Stimulated activated memory B cell treated with anti-CD40 and anti-IgM and Interleukin-4, amounts not matched to agents 10 μg/mL and 1 μg/mL and 100 μg/mL, for 72 hours (primary cell): Measurements from ENCODE around the gene SLC2A11.
"Not testable (repeated sequence)": the region's sequence is repeated elsewhere in the genome, so short reads cannot be mapped to it uniquely, and the experiment has no call there.

Experiments used
- ATAC-seq: fragments of 150-1000 bp; cut with Tn5 transposase; 2 replicates; pipeline ENCODE4 v1.10.0; 2021
- H3K27ac Mint-ChIP-seq: one replicate; pipeline ENCODE4 v1.8.0; 2022; ENCODE audit warnings: mild to moderate bottlenecking, mixed read lengths
- H3K27me3 Mint-ChIP-seq: one replicate; pipeline ENCODE4 v1.8.0; 2022; ENCODE audit warnings: mixed read lengths
- H3K36me3 Mint-ChIP-seq: one replicate; pipeline ENCODE4 v1.8.0; 2022; ENCODE audit warnings: mixed read lengths
- H3K4me1 Mint-ChIP-seq: one replicate; pipeline ENCODE4 v1.8.0; 2022; ENCODE audit warnings: mixed read lengths
- H3K4me3 Mint-ChIP-seq: one replicate; pipeline ENCODE4 v1.8.0; 2022; ENCODE audit warnings: mild to moderate bottlenecking, moderate library complexity, mixed read lengths
- H3K9me3 Mint-ChIP-seq: one replicate; pipeline ENCODE4 v1.8.0; 2022; ENCODE audit warnings: mixed read lengths

Gene SLC2A11

DNA sequence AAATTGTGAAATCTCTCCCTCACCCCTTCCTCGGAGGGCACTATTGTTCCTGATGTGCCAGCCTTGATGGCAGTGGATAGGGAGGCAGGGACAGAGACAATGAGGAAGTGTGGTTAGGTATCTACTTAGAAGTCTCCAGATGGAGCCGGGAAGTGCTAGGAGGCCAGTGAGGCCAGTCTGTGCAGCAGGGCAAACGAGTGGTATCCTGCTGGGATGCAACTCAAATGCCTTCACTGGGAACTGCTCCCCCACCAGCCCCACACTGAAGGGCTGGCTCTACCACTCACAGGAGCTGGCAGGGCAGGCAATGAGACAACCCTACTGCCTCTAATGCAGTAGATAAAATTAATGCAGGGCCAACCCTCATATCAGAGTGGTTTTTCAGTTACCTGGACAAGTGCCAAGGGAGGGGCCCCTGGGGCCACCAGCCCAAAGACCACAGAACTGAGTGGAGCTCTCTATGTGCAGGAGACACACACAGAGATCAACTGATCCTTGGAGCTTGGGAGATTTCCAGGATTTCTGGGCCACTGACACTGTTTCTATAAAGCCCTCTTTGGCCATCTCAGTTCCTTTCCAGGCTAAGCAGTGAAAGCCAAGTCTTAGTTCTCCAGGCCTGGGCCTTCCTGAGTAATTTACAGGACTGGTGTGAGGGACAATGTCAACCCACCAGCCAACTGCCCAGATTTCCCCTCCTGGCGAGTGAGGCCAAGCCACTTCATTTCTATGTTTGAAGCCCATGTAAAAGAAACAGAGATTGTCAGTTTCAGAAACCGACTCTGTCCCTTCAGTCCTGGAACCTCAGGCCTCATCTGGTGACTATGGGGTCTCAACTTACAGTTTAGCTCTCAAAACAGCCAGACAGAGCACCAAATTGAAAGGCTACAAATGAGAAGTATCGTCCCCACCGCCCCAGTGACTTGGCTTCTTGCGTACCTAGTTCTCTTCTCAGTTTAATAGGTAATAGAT is 40.6 kb downstream of the SLC2A11 start:
- peaks cover 47% of the 10 kb centered on the region for H3K36me3 Mint-ChIP-seq
- H3K27me3 Mint-ChIP-seq: no peaks in the 10 kb centered on the region
- H3K4me3 Mint-ChIP-seq: no peak overlapping the region
- H3K9me3 Mint-ChIP-seq: peaks cover 4% of the 10 kb centered on the region
- H3K4me1 Mint-ChIP-seq: peaks cover 35% of the 10 kb centered on the region
- H3K27ac Mint-ChIP-seq: no peak overlapping the region
- no peak for ATAC-seq

DNA sequence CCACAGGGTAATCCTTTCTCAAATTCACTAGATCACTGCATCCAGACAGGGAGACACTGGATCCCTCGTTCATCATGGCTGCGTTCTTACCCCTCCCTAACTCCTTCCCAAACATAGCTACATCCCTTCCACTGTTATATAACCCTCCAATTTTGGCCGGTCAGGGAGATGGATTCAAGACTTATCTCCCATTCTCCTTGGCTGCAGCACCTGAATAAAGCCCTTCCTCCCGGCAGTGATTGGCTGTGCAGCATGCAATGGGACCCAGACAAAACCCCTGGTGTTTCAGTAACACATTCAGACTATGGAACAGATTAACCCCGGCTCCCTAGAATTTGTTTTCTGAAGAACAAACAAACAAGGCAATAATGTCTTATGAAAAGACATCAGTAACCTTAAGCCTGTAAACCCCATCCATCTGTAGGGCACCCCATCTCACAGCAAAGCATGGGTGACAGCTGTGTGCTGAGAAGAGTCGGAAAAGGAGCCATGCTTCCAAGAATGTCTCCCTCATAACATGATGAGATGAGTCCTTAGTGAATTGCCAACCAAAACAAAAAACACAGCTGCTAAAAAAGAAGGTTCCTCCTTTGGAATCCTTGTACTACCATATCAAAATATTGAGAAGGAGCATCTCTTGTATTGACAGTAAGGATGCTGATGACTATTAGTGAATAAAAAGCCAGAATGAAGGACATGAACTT is 41.5 kb downstream of the SLC2A11 start:
- H3K4me3 Mint-ChIP-seq: no peak overlapping the region
- H3K36me3 Mint-ChIP-seq: peaks cover 49% of the 10 kb centered on the region
- peaks cover 28% of the 10 kb centered on the region for H3K4me1 Mint-ChIP-seq
- no peaks in the 10 kb centered on the region for H3K27me3 Mint-ChIP-seq
- no peak overlapping the region for H3K27ac Mint-ChIP-seq
- ATAC-seq: no peak
- peaks cover 4% of the 10 kb centered on the region for H3K9me3 Mint-ChIP-seq

DNA sequence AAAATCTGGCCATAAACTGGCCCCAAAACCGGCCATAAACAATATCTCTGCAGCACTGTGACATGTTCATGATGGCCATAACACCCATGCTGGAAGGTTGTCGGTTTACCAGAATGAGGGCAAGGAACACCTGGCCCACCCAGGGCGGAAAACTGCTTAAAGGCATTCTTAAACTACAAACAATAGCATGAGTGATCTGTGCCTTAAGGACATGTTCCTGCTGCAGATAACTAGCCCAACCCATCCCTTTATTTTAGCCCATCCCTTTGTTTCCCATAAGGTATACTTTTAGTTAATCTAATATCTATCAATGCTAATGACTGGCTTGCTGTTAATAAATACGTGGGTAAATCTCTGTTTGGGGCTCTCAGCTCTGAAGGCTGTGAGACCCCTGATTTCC is 42.6 kb downstream of the SLC2A11 start:
- not testable (repeated sequence) for H3K27me3 Mint-ChIP-seq, H3K9me3 Mint-ChIP-seq, ATAC-seq, H3K27ac Mint-ChIP-seq, H3K4me3 Mint-ChIP-seq
- Mint-ChIP-seq H3K4me1 (peaks cover 22% of the 10 kb centered on the region), H3K36me3 (peaks cover 48% of the 10 kb centered on the region)

DNA sequence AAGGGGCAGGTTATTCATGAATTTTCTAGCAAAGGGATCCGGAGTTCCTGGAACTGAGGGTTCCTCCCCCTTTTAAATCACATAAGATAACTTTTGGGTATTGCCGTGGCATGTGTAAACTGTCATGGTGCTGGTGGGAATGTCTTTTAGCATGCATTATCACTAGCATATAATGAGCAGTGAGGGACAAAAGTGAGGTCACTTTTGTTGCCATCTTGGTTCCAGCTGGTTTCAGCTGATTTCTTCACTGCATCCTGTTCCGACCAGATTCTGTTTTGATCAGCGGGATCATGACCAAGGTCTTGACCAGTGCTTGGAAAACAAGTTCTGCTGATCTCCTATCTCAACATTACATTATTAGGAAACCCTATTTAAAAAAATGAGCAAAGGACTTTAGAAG is 43.9 kb downstream of the SLC2A11 start:
- Mint-ChIP-seq H3K27ac (no peak overlapping the region), H3K4me1 (peaks cover 9% of the 10 kb centered on the region), H3K27me3 (no peaks in the 10 kb centered on the region), H3K4me3 (no peak overlapping the region), H3K9me3 (peaks cover 4% of the 10 kb centered on the region), H3K36me3 (peaks cover 45% of the 10 kb centered on the region)
- ATAC-seq: no peak

DNA sequence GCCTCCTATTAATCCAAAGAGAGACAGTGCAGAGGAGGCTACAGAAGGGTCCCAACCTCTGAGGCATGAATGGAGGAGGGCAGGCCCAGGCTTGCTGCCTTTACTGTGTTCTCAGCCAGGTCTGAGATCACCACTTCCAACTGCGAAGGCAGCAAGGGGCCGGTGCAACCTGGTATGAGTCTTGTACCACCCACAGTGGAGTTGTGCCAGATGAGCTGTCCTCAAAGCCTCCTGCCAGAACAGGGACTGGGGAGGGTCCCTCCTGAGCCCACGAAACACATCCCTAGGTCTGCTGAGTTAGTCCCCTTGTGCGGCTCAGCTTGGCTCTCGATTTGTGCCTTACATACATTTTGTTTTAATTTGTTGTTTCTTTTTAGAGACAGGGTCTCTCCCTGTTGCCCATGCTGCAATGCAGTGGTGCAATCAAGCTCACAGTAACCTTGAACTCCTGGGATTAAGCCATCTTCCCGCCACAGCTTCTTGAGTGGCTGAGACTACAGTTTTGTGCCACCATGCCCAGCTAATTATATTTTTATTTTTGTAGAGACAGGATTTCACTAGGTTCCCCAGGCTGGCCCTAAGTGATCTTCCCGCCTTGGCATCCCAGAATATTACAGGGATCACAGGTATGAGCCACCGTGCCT is 45.8 kb downstream of the SLC2A11 start:
- no peaks in the 10 kb centered on the region for H3K27me3 Mint-ChIP-seq
- H3K36me3 Mint-ChIP-seq: peaks cover 31% of the 10 kb centered on the region
- ATAC-seq: no peak
- no peak overlapping the region for H3K4me3 Mint-ChIP-seq
- peaks cover 4% of the 10 kb centered on the region for H3K9me3 Mint-ChIP-seq
- H3K4me1 Mint-ChIP-seq: peaks cover 2% of the 10 kb centered on the region
- no peak overlapping the region for H3K27ac Mint-ChIP-seq

DNA sequence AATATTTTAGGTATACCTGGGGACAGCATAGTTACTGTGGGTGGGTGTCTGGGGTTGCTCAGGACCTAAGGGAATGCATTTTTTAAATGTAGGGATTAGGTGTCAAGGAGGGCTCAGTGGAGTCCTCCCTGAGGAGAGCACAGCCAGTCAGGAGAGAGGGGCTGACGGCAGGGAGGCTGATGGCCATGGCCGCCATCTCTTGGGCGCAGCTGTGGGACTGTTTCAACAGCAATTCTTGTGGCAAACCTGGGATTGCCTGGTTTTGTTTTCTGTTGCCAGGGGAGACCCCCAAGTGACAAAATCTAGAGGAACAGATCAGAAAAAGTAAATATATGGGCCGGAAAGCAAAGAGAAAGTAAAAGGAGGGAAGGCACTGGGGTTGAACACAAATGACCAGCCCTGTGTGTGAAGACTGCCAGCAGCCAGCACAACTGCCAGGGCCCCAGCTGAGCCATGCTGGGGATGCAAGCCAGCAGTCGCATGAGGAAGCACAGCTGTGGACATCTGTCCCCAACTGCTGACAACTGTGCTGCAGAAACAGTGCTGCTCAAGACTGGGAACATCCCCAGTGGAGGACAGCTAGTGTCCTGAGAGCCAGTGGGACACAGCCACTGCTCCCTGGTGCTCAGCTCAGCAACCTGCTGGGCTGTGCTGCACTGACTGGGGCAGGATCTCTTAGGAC is 47.0 kb downstream of the SLC2A11 start:
- Mint-ChIP-seq H3K4me3 (no peak overlapping the region), H3K9me3 (peaks cover 4% of the 10 kb centered on the region), H3K36me3 (peaks cover 20% of the 10 kb centered on the region), H3K27me3 (no peaks in the 10 kb centered on the region), H3K4me1 (peaks cover 5% of the 10 kb centered on the region), H3K27ac (no peak overlapping the region)
- ATAC-seq: no peak

DNA sequence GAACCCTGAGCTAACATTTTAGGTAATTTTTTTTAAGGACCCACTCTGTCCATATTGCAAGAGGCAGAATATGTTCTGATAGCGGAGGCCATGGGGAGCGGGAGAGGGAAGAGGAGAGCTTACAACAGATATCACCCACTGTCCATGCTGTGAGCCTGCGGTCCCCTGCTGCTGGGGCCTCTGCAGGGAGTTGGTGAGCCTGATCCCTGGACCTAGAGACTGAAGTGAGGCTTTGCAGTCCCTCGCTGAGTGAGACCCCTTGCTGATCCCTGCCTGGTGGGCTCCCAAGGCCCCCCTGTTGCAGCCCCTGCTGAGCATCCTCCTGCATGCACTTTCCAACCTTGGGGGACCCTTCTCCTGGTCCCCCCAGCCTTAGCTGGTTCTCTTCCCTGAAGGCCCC is 49.0 kb downstream of the SLC2A11 start:
- Mint-ChIP-seq H3K4me3 (no peak overlapping the region), H3K27me3 (no peaks in the 10 kb centered on the region), H3K36me3 (peaks cover 18% of the 10 kb centered on the region), H3K4me1 (peaks cover 5% of the 10 kb centered on the region), H3K27ac (no peak overlapping the region), H3K9me3 (no peaks in the 10 kb centered on the region)
- ATAC-seq: no peak

DNA sequence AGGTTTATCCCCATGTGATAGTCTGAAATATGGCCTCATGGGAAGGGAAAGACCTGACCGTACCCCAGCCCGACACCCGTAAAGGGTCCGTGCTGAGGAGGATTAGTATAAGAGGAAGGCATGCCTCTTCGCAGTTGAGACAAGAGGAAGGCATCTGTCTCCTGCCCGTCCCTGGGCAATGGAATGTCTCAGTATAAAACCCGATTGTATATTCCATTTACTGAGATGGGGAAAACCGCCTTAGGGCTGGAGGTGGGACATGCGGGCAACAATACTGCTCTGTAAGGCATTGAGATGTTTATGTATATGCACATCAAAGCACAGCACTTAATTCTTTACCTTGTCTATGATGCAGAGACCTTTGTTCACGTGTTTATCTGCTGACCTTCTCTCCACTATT is 49.7 kb downstream of the SLC2A11 start:
- not testable (repeated sequence) for H3K9me3 Mint-ChIP-seq, H3K4me3 Mint-ChIP-seq, ATAC-seq, H3K27ac Mint-ChIP-seq, H3K27me3 Mint-ChIP-seq
- H3K36me3 Mint-ChIP-seq: peaks cover 18% of the 10 kb centered on the region
- H3K4me1 Mint-ChIP-seq: peaks cover 10% of the 10 kb centered on the region

DNA sequence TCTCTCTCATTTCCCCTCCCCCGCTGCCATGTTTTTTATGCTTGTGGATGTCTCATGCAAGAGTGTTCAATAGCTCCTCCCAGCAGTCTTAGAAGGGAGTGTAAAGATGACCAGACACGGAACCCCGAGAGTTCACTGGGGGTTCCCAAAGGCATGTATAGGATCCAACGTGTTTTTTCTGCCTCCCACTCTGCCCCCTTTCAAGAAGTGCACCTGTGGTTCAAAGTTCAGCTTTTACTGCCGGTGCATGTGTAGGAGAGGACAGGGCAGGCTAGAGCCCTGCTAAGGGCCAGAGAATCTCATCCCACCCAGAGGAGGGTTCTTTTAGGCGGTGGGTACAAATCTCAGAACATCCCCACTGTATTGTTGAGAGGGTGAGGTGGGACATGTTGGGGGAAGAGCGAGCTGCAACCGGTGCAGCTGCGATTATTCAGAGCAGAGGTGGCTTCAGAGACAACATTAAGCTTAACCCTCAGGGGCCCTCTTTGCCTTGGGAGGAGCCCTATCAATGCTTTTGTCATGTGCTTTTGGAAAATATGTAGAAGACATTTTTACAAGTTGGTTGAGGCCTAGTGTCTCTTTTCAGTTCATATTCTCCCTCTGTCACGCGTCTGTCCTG is 51.0 kb downstream of the SLC2A11 start:
- Mint-ChIP-seq H3K27me3 (no peaks in the 10 kb centered on the region), H3K36me3 (peaks cover 18% of the 10 kb centered on the region), H3K4me1 (peaks cover 20% of the 10 kb centered on the region), H3K27ac (no peak overlapping the region), H3K9me3 (no peaks in the 10 kb centered on the region), H3K4me3 (no peak overlapping the region)
- ATAC-seq: no peak

DNA sequence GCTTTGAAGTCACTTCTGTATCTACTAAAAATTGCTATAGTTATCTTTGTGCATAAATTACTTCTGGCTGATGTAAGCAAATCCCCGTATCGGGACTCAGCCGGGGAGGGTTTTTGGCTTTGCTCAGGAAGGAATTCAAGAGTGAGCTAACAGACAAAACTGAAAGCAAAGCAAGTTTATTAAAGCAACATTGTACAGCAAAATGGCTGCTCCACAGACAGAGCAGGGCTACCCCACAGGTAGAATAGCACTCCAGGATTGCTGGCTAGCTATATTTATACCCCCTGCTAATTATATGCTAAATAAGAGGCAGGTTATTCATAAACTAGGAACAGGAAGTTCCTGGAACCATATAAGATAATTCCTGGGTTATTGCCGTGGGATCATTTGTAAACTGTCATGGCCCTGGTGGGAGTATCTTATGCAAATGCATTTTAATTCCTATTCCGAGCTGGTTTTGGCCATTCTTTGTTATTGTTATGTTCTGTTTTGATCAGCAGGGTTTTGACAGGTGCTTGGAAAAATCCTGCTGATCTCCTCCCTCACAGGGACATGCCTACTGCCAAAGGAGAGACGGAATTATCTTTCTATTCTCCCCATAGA is 51.7 kb downstream of the SLC2A11 start:
- Mint-ChIP-seq H3K4me3 (no peak overlapping the region), H3K27me3 (no peaks in the 10 kb centered on the region), H3K36me3 (peaks cover 12% of the 10 kb centered on the region), H3K27ac (no peak overlapping the region), H3K9me3 (no peaks in the 10 kb centered on the region), H3K4me1 (peaks cover 24% of the 10 kb centered on the region)
- no peak for ATAC-seq

DNA sequence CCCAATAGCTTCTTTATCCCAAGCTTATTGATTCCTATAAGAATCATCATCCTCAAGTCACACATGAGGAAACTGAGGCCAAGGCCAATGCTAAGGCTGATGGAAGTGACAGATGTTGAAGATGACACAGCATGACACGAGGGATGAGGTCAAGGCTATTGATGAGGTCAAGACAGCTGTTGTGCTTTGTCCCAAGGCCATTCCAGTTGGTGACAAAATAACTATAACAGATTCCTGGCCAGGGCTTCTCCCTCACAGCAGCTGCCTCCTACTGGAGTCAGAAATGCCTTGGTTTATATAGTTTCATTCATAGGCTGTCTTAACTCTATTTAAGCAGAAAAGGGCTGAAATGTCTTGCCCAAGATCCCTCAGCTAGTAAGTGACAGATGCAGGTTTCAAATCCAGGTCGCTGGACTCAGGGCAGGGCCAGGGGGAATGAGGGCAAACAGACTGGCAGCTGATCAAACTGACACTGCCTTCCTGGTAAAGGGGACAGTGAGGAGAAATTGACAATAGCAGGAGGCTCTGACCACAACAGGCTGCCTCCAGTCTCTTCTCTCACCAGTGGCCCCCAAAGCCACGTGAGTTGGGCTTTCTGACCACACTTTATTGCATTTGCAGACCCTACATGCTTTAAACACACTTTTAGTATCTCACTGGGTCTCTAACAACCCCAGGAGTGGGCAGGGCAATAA is 53.0 kb downstream of the SLC2A11 start:
- H3K27me3 Mint-ChIP-seq: no peaks in the 10 kb centered on the region
- no peak overlapping the region for H3K4me3 Mint-ChIP-seq
- H3K9me3 Mint-ChIP-seq: no peaks in the 10 kb centered on the region
- no peak for ATAC-seq
- H3K36me3 Mint-ChIP-seq: peaks cover 10% of the 10 kb centered on the region
- H3K4me1 Mint-ChIP-seq: peaks cover 36% of the 10 kb centered on the region
- H3K27ac Mint-ChIP-seq: no peak overlapping the region

DNA sequence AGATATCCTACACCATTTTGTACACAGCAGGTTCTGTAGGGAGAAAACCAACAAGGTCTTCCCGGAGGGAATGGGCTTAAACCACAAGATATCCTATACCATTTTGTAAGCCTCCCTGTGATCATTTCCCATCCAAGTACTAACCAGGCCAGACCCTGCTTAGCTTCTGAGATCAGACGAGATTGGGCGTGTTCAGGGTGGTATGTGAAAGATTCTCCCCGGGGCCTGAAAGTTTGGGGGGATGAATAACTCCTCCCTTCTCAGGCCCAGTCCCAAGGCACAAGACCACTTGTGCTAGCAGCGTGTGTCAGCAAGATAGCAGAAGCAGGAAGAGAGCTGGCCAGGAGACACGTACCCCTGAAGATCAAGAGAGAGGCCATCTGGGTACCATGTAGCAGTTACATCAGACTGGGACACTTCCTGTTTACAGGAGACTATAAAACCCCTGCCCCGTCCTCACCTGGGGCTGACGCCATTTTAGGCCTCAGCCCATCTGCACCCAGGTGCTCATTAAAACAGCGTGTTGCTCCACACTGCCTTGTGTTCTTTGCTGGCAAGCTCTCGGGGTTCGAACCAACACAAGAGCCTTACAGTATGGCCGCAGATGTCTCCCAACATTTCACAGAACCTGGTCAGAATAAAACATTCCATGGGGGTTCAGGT is 53.8 kb downstream of the SLC2A11 start:
- H3K27ac Mint-ChIP-seq: no peak overlapping the region
- H3K9me3 Mint-ChIP-seq: no peaks in the 10 kb centered on the region
- no peak for ATAC-seq
- H3K36me3 Mint-ChIP-seq: peaks cover 13% of the 10 kb centered on the region
- H3K4me3 Mint-ChIP-seq: no peak overlapping the region
- H3K4me1 Mint-ChIP-seq: peaks cover 44% of the 10 kb centered on the region
- H3K27me3 Mint-ChIP-seq: no peaks in the 10 kb centered on the region

DNA sequence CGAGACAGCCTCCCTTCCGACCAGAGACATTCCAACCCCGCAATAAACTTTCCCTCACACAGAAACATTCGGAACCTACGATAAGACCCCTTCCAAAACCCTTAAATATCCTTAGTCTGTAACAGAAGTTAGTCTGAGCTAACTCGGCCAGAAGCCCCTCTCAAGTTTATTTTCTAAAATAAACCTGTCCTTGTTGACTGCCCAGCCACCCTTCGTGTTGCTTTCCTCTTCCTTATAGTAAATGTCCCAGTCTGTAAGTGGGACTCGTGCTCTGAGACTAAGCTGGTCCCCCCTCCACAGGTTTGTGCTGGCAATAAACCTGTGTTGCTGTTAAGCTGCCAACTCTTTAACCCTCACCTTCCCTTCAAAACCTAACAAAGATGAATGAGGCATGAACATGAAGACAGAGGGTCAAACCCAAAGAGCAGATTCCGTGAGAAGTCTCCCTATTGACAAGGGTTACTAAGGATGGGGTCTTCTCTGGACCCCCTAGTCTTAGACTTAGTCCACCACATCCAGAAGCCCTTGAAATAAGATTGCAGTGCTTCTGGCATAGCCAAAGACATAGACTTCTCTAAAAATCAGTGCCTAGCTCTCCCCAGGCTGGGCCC is 54.7 kb downstream of the SLC2A11 start:
- Mint-ChIP-seq H3K9me3 (no peaks in the 10 kb centered on the region), H3K4me3 (no peak overlapping the region), H3K36me3 (peaks cover 16% of the 10 kb centered on the region), H3K27ac (peak overlapping the region; percentile 92), H3K27me3 (no peaks in the 10 kb centered on the region), H3K4me1 (peaks cover 44% of the 10 kb centered on the region)
- ATAC-seq: no peak
